GM23338 (cell line): ENCODE data around the gene TENM4.

Source experiments
- EZH2 ChIP-seq: fragments of 200-600 bp; sonication (generic); IDR thresholded peaks from one replicate; pipeline ENCODE4 v1.8.0; 2017; ENCODE audit warnings: antibody characterized with exemption, mild to moderate bottlenecking, low read depth; ENCODE audit not compliant: unreplicated experiment
- EZH2phosphoT487 ChIP-seq: fragments of 200-600 bp; sonication (generic); IDR thresholded peaks from one replicate; pipeline ENCODE4 v1.8.1; 2018; ENCODE audit warnings: antibody characterized with exemption; ENCODE audit not compliant: unreplicated experiment
- POLR2AphosphoS5 ChIP-seq: IDR thresholded peaks from 2 replicates; pipeline ENCODE4 v1.6.1; 2016; ENCODE audit warnings: antibody characterized with exemption, low read depth
- TF ChIP-seq, protein P1 (sequence below), 2 experiments: fragments of 200-600 bp in 1 of 2; sonication (generic) in 1 of 2; conservative IDR thresholded peaks; 2 replicates each; pipeline versions ENCODE4 v1.5.1 to v1.6.1; 2016 to 2017; ENCODE audit warnings: antibody characterized with exemption in 2 of 2, low read depth in 2 of 2, mild to moderate bottlenecking in 2 of 2, moderate library complexity in 1 of 2
- TF ChIP-seq, protein P2 (sequence below): IDR thresholded peaks from one replicate; pipeline ENCODE4 v1.6.1; 2018; ENCODE audit warnings: antibody characterized with exemption; ENCODE audit not compliant: unreplicated experiment
- TF ChIP-seq, protein P3 (sequence below): IDR thresholded peaks from 2 replicates; pipeline ENCODE4 v1.6.1; 2016; ENCODE audit warnings: antibody characterized with exemption

DNA sequence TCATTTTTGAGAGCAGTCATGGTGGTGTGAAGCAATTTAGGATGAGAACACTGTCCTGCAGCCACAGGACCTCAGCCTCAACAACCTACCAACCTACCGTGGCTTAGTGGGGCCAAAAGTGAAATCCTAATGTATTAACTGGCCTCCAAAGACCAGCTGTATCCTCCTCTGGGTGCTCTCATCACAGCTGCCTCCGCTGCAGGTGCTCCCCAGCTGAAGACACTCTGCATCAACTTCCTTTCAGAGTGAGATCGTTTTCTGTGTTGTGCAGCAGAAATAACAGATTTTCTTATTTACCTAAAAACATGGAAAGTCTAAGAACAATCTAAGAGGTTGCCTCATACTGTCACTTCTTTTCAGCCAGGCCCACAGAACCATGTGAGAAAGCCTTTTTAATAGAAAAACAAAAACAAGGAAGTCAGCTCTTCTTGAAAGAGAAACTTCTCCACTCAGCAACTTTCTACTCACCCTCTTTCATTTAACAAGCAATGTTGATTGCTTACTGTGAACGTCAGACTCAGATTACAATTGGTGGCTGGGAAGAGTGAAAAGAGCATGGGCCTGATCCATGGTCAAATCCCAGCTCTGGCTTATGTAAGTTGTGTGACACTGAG is 136.1 kb downstream of the TENM4 start:
- TF ChIP-seq, protein P1, sequence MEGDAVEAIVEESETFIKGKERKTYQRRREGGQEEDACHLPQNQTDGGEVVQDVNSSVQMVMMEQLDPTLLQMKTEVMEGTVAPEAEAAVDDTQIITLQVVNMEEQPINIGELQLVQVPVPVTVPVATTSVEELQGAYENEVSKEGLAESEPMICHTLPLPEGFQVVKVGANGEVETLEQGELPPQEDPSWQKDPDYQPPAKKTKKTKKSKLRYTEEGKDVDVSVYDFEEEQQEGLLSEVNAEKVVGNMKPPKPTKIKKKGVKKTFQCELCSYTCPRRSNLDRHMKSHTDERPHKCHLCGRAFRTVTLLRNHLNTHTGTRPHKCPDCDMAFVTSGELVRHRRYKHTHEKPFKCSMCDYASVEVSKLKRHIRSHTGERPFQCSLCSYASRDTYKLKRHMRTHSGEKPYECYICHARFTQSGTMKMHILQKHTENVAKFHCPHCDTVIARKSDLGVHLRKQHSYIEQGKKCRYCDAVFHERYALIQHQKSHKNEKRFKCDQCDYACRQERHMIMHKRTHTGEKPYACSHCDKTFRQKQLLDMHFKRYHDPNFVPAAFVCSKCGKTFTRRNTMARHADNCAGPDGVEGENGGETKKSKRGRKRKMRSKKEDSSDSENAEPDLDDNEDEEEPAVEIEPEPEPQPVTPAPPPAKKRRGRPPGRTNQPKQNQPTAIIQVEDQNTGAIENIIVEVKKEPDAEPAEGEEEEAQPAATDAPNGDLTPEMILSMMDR (conservative IDR thresholded peaks at IDR 0.05; ENCODE audit: low read depth in 2 of 2) = no peak
- TF ChIP-seq POLR2AphosphoS5 = no peak
- TF ChIP-seq EZH2 = no peak
- TF ChIP-seq, protein P2, sequence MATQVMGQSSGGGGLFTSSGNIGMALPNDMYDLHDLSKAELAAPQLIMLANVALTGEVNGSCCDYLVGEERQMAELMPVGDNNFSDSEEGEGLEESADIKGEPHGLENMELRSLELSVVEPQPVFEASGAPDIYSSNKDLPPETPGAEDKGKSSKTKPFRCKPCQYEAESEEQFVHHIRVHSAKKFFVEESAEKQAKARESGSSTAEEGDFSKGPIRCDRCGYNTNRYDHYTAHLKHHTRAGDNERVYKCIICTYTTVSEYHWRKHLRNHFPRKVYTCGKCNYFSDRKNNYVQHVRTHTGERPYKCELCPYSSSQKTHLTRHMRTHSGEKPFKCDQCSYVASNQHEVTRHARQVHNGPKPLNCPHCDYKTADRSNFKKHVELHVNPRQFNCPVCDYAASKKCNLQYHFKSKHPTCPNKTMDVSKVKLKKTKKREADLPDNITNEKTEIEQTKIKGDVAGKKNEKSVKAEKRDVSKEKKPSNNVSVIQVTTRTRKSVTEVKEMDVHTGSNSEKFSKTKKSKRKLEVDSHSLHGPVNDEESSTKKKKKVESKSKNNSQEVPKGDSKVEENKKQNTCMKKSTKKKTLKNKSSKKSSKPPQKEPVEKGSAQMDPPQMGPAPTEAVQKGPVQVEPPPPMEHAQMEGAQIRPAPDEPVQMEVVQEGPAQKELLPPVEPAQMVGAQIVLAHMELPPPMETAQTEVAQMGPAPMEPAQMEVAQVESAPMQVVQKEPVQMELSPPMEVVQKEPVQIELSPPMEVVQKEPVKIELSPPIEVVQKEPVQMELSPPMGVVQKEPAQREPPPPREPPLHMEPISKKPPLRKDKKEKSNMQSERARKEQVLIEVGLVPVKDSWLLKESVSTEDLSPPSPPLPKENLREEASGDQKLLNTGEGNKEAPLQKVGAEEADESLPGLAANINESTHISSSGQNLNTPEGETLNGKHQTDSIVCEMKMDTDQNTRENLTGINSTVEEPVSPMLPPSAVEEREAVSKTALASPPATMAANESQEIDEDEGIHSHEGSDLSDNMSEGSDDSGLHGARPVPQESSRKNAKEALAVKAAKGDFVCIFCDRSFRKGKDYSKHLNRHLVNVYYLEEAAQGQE = no peak
- TF ChIP-seq EZH2phosphoT487 = no peak
- TF ChIP-seq, protein P3, sequence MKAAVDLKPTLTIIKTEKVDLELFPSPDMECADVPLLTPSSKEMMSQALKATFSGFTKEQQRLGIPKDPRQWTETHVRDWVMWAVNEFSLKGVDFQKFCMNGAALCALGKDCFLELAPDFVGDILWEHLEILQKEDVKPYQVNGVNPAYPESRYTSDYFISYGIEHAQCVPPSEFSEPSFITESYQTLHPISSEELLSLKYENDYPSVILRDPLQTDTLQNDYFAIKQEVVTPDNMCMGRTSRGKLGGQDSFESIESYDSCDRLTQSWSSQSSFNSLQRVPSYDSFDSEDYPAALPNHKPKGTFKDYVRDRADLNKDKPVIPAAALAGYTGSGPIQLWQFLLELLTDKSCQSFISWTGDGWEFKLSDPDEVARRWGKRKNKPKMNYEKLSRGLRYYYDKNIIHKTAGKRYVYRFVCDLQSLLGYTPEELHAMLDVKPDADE = no peak
